Gastroesophageal sphincter (tissue), 4 donors: ENCODE measurements around the gene LAMC1. TPM values are rescaled to one million over a fixed set of nuclear protein-coding genes. Genes with fewer than 3 reads are reported as not detected.
A peak's percentile ranks its signal among the peaks of the same experiment; 100 is the strongest.
"Not testable (repeated sequence)": the region's sequence is repeated elsewhere in the genome, so short reads cannot be mapped to it uniquely, and the experiment has no call there.

Experiments used
- ATAC-seq: fragments of 150-250 bp; one replicate; pipeline ENCODE4 v1.9.1; 2016; ENCODE audit warnings: mild to moderate bottlenecking, moderate library complexity
- H3K27ac ChIP-seq, 4 donors: fragments of 200-600 bp; sonication (generic) in 3 of 4; 1 replicate in 3 of 4; 2 replicates in 1 of 4; pipeline ENCODE4 v1.5.1; 2016 to 2019
- H3K27me3 ChIP-seq: fragments of 200-600 bp; sonication (generic); one replicate; pipeline ENCODE4 v1.5.1; 2019
- H3K36me3 ChIP-seq, 2 donors: fragments of 200-600 bp; sonication (generic); one replicate each; pipeline ENCODE4 v1.5.1; 2019; ENCODE audit warnings: control low read depth in 1 of 2
- H3K4me1 ChIP-seq, 3 donors: fragments of 200-600 bp; sonication (generic); 1 replicate in 2 of 3; 2 replicates in 1 of 3; pipeline ENCODE4 v1.5.1; 2016 to 2019; ENCODE audit warnings: control low read depth in 2 of 3
- H3K4me3 ChIP-seq, 2 donors: fragments of 200-600 bp; sonication (generic); one replicate each; pipeline ENCODE4 v1.5.1; 2019; ENCODE audit warnings: mild to moderate bottlenecking in 1 of 2, moderate library complexity in 1 of 2
- H3K9me3 ChIP-seq, 3 donors: fragments of 200-600 bp; sonication (generic); one replicate each; pipeline ENCODE4 v1.5.1; 2017 to 2019; ENCODE audit warnings: control low read depth in 2 of 3
- EP300 ChIP-seq: sonication (generic); formaldehyde crosslinking; IDR thresholded peaks from one replicate; pipeline ENCODE4 v1.6.1; 2017; ENCODE audit warnings: antibody characterized with exemption, mild to moderate bottlenecking
- POLR2A ChIP-seq, 2 donors: fragments of 450-650 bp; IDR thresholded peaks; one replicate each; pipeline ENCODE4 v1.6.1; 2017; ENCODE audit warnings: antibody characterized with exemption in 2 of 2, mild to moderate bottlenecking in 2 of 2, moderate library complexity in 1 of 2
- POLR2AphosphoS5 ChIP-seq: sonication (generic); formaldehyde crosslinking; IDR thresholded peaks from one replicate; pipeline ENCODE4 v1.6.1; 2017; ENCODE audit warnings: antibody characterized with exemption
- WGBS, 2 donors: methylation state at CpG; one replicate each; pipeline ENCODE4 v1.1.5; 2018; ENCODE audit warnings: low coverage in 1 of 2; 5-methylcytosine and 5-hydroxymethylcytosine counted together
- total RNA-seq, 4 donors: library from RNA; depleted of rRNA; stranded (reverse); fragments of >200 nt; gene quantifications; one replicate each; pipeline ENCODE4 v1.1.0, GENCODE V29; 2016
- TF ChIP-seq, protein P1 (sequence below), 4 experiments: fragments of 200-600 bp in 2 of 4; fragments of 450-650 bp in 2 of 4; sonication (generic) in 1 of 4; IDR thresholded peaks; one replicate each; pipeline ENCODE4 v1.5.1; 2017 to 2019; ENCODE audit warnings: antibody characterized with exemption in 4 of 4, mild to moderate bottlenecking in 2 of 4, moderate library complexity in 2 of 4

LAMC1 gene
- total RNA-seq, 4 donors from 2014 or later: 363 to 528 (median 514) TPM

DNA sequence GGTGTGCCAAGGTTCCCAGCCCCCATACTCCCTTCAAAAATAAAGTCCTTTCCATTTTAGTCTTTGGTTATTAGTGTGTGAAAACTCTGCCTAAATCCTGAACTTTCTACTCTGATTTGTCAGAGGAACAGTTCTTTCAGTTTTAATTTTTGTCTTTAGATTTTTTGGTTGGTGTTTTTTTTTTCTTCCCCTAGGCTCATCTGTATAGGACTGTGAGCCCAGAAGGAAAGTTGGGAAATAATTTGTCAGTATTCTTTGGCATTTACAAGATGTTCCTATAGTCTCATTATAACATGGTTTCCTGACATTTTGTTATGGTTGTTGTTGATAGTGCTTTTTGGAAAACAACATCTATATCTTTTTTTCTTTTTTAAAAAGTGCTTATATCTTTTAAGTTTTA lies 38.0 kb downstream of the LAMC1 start:
- no peak for TF ChIP-seq POLR2AphosphoS5
- TF ChIP-seq, protein P1, sequence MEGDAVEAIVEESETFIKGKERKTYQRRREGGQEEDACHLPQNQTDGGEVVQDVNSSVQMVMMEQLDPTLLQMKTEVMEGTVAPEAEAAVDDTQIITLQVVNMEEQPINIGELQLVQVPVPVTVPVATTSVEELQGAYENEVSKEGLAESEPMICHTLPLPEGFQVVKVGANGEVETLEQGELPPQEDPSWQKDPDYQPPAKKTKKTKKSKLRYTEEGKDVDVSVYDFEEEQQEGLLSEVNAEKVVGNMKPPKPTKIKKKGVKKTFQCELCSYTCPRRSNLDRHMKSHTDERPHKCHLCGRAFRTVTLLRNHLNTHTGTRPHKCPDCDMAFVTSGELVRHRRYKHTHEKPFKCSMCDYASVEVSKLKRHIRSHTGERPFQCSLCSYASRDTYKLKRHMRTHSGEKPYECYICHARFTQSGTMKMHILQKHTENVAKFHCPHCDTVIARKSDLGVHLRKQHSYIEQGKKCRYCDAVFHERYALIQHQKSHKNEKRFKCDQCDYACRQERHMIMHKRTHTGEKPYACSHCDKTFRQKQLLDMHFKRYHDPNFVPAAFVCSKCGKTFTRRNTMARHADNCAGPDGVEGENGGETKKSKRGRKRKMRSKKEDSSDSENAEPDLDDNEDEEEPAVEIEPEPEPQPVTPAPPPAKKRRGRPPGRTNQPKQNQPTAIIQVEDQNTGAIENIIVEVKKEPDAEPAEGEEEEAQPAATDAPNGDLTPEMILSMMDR (IDR thresholded peaks at IDR 0.05): no peak
- Histone ChIP-seq H3K4me3 (no peak overlapping the region), H3K36me3 (no peaks in the 10 kb centered on the region), H3K27me3 (no peaks in the 10 kb centered on the region), H3K27ac (peak overlapping the region; percentile 21 to 59 (median 37)), H3K4me1 (peaks cover 26 to 80% (median 42%) of the 10 kb centered on the region in 3 donors), H3K9me3 (no peaks in the 10 kb centered on the region)
- no peak for ATAC-seq

GRCh38 chr1:183063349-183063748 lies 40.1 kb downstream of the LAMC1 start:
- Histone ChIP-seq H3K9me3 (no peaks in the 10 kb centered on the region), H3K27ac (no peak overlapping the region), H3K36me3 (no peaks in the 10 kb centered on the region), H3K4me3 (no peak overlapping the region), H3K4me1 (peaks cover 25 to 65% (median 26%) of the 10 kb centered on the region in 3 donors), H3K27me3 (no peaks in the 10 kb centered on the region)
- ATAC-seq: no peak
- TF ChIP-seq EP300 (no peak), POLR2AphosphoS5 (no peak), POLR2A (IDR thresholded peaks at IDR 0.05) (no peak)
- TF ChIP-seq, protein P1 (IDR thresholded peaks at IDR 0.05): no peak
- WGBS, 2 donors: 31 to 60% methylated on average over 1 of the region's 1 CpG

GRCh38 chr1:183065168-183065706 lies 42.0 kb downstream of the LAMC1 start:
- Histone ChIP-seq H3K4me3 (no peak overlapping the region), H3K27me3 (no peaks in the 10 kb centered on the region), H3K27ac (no peak overlapping the region), H3K9me3 (no peaks in the 10 kb centered on the region), H3K36me3 (no peaks in the 10 kb centered on the region), H3K4me1 (peaks cover 17 to 65% (median 18%) of the 10 kb centered on the region in 3 donors)
- WGBS, 2 donors: 81 to 86% methylated on average over 6 of the region's 6 CpGs
- ATAC-seq: no peak
- TF ChIP-seq POLR2AphosphoS5 (no peak), EP300 (no peak), POLR2A (IDR thresholded peaks at IDR 0.05) (no peak)
- TF ChIP-seq, protein P1 (IDR thresholded peaks at IDR 0.05): no peak

DNA sequence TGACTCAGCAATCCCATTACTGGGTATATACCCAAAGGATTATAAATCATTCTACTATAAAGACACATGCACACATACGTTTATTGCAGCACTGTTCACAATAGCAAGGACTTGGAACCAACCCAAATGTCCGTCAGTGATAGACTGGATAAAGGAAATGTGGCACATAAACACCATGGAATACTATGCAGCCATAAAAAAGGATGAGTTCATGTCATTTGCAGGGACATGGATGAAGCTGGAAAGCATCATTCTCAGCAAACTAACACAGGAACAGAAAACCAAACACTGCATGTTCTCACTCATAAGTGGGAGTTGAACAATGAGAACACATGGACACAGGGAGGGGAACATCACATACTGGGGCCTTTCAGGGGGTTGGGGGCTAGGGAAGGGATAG lies 43.2 kb downstream of the LAMC1 start:
- peaks cover 11 to 65% (median 13%) of the 10 kb centered on the region in 3 donors for H3K4me1 ChIP-seq
- not testable (repeated sequence) for H3K9me3 ChIP-seq, H3K4me3 ChIP-seq, H3K27ac ChIP-seq, H3K27me3 ChIP-seq, H3K36me3 ChIP-seq, ATAC-seq
- WGBS, 2 donors: 58 to 75% methylated on average over 2 of the region's 2 CpGs

DNA sequence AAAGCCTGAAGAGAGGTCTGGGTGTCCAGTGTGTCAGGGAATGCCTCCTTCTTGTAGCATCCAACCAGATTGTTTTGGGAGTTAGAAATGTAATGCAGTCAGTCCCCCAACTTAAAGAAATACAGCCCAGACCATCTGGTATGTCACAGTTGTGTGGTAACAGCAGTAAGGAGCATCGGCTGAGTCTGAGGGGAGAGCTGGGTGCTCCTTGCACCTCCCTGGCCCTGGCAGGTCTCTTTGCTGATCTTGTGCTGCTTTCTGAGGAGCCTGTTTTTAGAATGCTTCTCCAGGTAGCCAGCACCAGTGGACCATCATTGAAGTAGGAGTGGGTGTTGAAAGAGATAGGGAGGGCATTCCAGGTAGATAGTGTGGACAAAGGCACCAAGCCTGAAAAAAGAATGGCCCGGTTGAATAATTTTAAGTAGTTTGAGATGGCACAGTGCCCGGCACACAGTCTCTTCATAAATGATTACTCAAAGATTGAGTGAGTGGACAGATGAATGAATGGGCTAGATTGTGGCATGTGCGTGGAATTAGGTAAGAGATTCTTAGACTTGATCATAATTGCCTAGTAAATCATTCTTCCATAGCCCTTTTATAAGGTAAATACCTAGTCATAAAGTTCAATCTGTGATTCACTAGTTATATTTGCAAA lies 46.5 kb downstream of the LAMC1 start:
- H3K4me1 ChIP-seq: peaks cover 30 to 74% (median 31%) of the 10 kb centered on the region in 3 donors
- WGBS, 2 donors: 41 to 66% methylated on average over 3 to 4 of the region's 4 CpGs
- TF ChIP-seq, protein P1 (IDR thresholded peaks at IDR 0.05): no peak
- TF ChIP-seq EP300 (no peak), POLR2A (IDR thresholded peaks at IDR 0.05) (no peak)

More for the DNA sequence above, 46.5 kb downstream of the LAMC1 start:
- H3K36me3 ChIP-seq: no peaks in the 10 kb centered on the region
- no peak overlapping the region for H3K4me3 ChIP-seq
- no peaks in the 10 kb centered on the region for H3K27me3 ChIP-seq
- ATAC-seq: no peak
- no peaks in the 10 kb centered on the region for H3K9me3 ChIP-seq
- peak overlapping the region in 1 of 4 donors; percentile 6 for H3K27ac ChIP-seq
